PC-3 (cell line): Measurements from ENCODE around the gene DYNC1I1.

ENCODE experiments used
- CTCF ChIP-seq: fragments of 300-600 bp; sonication (generic); conservative IDR thresholded peaks from 2 replicates; pipeline ENCODE4 v1.5.1; 2017; ENCODE audit warnings: antibody characterized with exemption, low read depth, mild to moderate bottlenecking, low read length
- EZH2 ChIP-seq: fragments of 300-600 bp; sonication (generic); IDR thresholded peaks from one replicate; pipeline ENCODE4 v1.6.1; 2017; ENCODE audit warnings: antibody characterized with exemption, mild to moderate bottlenecking, low read length; ENCODE audit not compliant: unreplicated experiment
- EZH2phosphoT487 ChIP-seq: fragments of 300-600 bp; sonication (generic); IDR thresholded peaks from 2 replicates; pipeline ENCODE4 v1.6.1; 2018; ENCODE audit warnings: mild to moderate bottlenecking, antibody characterized with exemption, low read length, borderline replicate concordance

DNA sequence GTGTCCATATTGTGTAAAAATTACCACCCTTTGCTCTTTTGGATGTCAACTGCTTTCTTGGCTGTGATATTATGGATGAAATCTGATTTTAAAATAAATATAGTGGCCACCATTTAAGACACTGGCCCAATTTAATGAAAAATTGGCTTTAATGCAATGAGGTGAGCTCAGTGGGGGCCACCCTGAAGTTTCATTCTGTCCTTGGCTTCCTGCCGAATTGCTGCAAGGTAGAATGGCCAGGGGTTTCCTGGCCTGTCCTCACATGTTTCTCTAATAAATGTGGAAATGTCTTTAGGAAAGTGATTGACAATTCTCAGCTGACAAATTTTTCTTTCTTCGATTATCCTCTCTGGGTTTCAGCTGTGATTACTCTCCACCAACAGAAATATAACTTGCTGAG is 36.0 kb downstream of the DYNC1I1 start:
- TF ChIP-seq CTCF, result no peak
- no peak for TF ChIP-seq EZH2phosphoT487
- no peak for TF ChIP-seq EZH2
